Epithelial cell of proximal tubule (primary cell): Measurements from ENCODE around the gene MYLK2. TPM values are rescaled to one million over a fixed set of nuclear protein-coding genes. Genes with fewer than 3 reads are reported as not detected.

Experiments
- DNase-seq: peaks from one replicate; pipeline ENCODE4 v3.0.0-alpha.2; 2011; ENCODE audit warnings: low read depth
- H3K4me3 ChIP-seq: 2 replicates; pipeline ENCODE4 v1.5.1; 2011; ENCODE audit warnings: low read depth, mild to moderate bottlenecking, low read length
- total RNA-seq: library from RNA; depleted of rRNA; stranded (reverse); fragments of >200 nt; gene quantifications from 2 replicates; pipeline ENCODE4 v1.2.3, GENCODE V29; 2015
- TF ChIP-seq, protein P1 (sequence below): conservative IDR thresholded peaks from 2 replicates; pipeline ENCODE4 v1.5.1; 2012; ENCODE audit warnings: low read depth, mild to moderate bottlenecking, low read length

Gene MYLK2
- total RNA-seq, 1 donor from 2014 or later: not detected

DNA sequence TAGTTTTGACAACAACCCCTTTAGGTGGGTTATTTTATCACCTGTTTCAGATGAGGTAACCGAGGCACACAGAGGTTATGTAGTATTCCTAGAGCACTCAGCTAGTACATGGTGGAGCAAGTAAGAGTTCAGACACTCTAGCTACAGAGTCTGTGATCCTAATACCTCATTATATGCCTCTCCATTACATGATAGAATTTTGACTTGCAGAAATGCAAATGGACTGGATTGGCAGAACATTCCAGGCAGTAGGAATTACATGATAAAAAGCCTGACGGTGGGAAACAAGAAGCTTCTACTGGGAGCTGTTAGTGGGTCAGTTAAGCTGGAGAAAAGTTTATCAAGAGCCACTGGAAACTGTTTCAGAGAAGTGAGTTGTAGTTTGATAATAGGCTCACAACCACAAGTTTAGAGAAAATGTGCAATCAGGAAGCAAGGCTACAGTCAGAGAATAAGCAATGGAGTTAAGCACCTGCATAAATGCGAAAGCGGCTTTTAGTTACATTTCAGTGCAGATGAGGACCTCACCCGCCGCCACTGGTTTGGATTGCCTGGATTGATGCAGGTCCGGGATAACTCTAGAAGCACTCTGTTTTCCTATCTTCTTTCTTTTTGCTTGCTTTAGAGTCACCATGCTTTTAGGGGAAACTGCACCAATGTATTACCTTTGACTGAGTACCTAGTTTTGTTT, 34.7 kb upstream of the MYLK2 start:
- TF ChIP-seq, protein P1, sequence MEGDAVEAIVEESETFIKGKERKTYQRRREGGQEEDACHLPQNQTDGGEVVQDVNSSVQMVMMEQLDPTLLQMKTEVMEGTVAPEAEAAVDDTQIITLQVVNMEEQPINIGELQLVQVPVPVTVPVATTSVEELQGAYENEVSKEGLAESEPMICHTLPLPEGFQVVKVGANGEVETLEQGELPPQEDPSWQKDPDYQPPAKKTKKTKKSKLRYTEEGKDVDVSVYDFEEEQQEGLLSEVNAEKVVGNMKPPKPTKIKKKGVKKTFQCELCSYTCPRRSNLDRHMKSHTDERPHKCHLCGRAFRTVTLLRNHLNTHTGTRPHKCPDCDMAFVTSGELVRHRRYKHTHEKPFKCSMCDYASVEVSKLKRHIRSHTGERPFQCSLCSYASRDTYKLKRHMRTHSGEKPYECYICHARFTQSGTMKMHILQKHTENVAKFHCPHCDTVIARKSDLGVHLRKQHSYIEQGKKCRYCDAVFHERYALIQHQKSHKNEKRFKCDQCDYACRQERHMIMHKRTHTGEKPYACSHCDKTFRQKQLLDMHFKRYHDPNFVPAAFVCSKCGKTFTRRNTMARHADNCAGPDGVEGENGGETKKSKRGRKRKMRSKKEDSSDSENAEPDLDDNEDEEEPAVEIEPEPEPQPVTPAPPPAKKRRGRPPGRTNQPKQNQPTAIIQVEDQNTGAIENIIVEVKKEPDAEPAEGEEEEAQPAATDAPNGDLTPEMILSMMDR: no peak
- H3K4me3 ChIP-seq: no peak overlapping the region
- no peak for DNase-seq

DNA sequence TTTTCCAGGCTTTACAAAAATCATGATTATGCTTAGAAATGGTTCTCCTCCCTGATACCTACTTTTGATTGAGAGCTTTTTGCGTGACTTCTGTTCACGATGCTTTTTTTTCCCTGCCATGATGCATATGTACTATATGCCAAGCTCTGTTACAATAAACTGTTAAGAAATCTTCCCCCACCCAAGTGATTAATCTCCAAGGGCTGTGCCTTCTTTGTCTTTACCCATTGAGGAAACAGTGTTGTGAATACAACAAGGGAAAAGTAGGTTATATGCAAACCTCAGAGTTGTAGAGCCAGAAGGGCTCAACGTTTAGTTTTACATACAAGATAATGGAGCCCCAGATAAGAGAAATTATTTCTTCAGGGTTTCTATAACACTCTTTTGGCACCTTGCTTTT, 34.1 kb upstream of the MYLK2 start:
- no peak overlapping the region for H3K4me3 ChIP-seq
- TF ChIP-seq, protein P1: no peak
- no peak for DNase-seq

DNA sequence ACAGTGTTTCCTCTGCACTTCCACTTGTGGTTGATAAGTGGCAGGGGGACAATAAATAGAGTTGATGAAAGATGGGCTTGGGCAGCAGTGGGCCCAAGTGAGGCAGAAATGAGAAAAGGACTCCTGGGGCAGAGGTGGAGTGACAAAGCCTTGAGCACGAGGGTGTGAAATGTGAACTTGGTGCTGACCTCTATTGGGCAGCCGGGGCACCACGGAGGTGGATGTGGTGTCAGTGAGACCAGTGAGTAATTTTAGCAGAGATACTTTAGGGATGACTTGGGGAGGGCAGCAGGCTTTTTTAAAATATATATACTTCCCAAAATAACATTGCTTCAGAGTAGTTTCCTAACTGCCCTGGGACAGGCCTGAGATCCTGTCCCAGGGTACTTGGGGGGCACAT, 30.6 kb upstream of the MYLK2 start:
- DNase-seq: no peak
- TF ChIP-seq, protein P1: peak; percentile 40

DNA sequence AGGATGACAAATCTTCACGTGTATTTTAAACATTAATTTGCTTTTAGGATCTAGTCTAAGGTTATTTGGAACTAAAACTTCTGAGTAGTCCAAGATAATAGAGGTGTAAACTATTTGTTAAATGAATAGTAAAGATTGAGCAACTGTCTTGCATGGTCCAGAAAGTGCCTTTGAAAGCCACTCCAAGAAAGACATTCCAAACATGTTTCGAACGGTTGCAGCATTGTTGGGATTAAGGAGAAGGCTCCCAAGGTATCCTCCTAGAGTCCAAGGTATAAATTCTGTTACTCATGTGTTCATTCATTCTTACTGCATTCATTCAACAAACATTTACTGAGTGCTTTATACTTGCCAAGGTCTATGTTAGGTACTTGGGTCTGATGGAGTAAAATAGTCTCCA, 28.8 kb upstream of the MYLK2 start:
- no peak overlapping the region for H3K4me3 ChIP-seq
- TF ChIP-seq, protein P1: no peak
- DNase-seq: peak; percentile 59

More for the DNA sequence above, 30.6 kb upstream of the MYLK2 start:
- H3K4me3 ChIP-seq: no peak overlapping the region

DNA sequence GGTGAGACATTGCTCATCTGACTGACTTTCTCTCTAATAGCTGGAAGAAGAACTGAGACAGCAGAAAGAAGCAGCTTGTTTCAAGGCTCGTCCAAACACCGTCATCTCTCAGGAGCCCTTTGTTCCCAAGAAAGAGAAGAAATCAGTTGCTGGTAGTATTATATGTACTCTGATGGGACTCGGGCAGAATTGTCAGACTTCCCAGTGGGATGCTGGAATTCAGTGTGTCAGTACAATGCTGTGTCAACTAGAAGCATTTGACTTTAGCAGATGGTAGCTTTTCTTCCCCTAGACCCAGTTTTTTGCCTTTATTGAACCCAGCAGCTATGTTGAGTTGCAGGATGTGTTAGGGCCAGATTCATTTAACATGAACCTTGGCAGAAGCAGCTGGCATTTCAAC, 21.8 kb upstream of the MYLK2 start:
- no peak overlapping the region for H3K4me3 ChIP-seq
- no peak for DNase-seq
- TF ChIP-seq, protein P1: no peak

DNA sequence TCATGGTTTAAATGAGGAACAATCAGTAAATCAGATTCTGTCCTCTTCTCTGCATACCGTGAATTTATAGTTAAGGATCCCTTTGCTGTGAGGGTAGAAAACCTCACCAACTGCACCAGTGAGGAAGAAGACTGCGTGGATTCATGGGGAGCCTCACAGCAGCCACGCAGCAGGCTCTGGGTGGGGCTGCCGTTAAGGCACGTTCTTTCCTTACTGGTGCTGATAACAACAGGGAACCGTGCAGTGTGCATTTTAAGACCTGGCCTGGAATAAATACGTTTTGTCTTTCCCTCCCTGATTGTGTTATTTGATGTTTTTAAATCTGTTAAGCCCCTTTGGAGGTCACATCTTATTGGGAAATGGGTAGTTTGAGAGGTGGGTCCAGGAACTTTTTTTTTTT, 17.6 kb upstream of the MYLK2 start:
- TF ChIP-seq, protein P1: no peak
- no peak for DNase-seq
- H3K4me3 ChIP-seq: no peak overlapping the region
